22Rv1 (cell line): ENCODE data around the gene GIPR.

Experiments used
- CTCF ChIP-seq: fragments of 450-650 bp; IDR thresholded peaks from 2 replicates; pipeline ENCODE4 v1.5.1; 2017; ENCODE audit warnings: mild to moderate bottlenecking
- ZFX ChIP-seq: fragments of 450-650 bp; IDR thresholded peaks from 2 replicates; pipeline ENCODE4 v1.6.1; 2017; ENCODE audit warnings: antibody characterized with exemption, borderline replicate concordance

GRCh38 chr19:45691516-45692186 lies 23.6 kb downstream of the GIPR start, which contains the start of gene SNRPD2:
- TF ChIP-seq CTCF (no peak), ZFX (no peak)
